K562 (cell line): ENCODE data around the gene LRP1B. TPM values are rescaled to one million over a fixed set of nuclear protein-coding genes. Genes with fewer than 3 reads are reported as not detected.

Source experiments
- ATAC-seq: fragments of 200-7000 bp; cut with Tn5 transposase; 3 replicates; pipeline ENCODE4 v1.9.1; 2020; ENCODE audit warnings: moderate library complexity
- BruUV-seq: library from RNA; stranded (reverse); fragments of 400-500 nt; replicated peaks from 2 replicates; lab custom pipeline; 2021; lab: Mats Ljungman, UMichigan
- CTCF ChIA-PET: fragments of 300-600 bp; formaldehyde crosslinking; extraction: SDS; loops from one replicate; lab custom pipeline; 2021; ENCODE audit warnings: low intra/inter-chr PET ratio; lab: Yijun Ruan, JAX
- POLR2A ChIA-PET: fragments of 300-600, 350-650 bp; sonication (Branson Sonifier 250); formaldehyde crosslinking; extraction: SDS; loops from one replicate; lab custom pipeline; 2021; ENCODE audit warnings: antibody characterized with exemption, inconsistent platforms; lab: Yijun Ruan, JAX
- DNase-seq, 4 experiments: peaks; one replicate each; pipeline versions ENCODE4 v3.0.0 to v3.0.0-alpha.2; 2011 to 2018; ENCODE audit warnings: low spot score in 3 of 4, mixed read lengths in 3 of 4; ENCODE audit errors: extremely low read depth in 1 of 4
- FAIRE-seq: peaks from 2 replicates; lab custom pipeline; 2011; peaks lifted over from hg19 to GRCh38; lab: Jason Lieb, UNC
- H2AFZ ChIP-seq: 2 replicates; pipeline ENCODE4 v1.6.0; 2011; ENCODE audit warnings: low read depth, low read length, control low read depth, inconsistent platforms
- H3K27ac ChIP-seq: fragments of 200-600 bp; 3 replicates; pipeline ENCODE4 v1.8.0; 2011; ENCODE audit warnings: low read depth, mild to moderate bottlenecking, control low read depth, inconsistent platforms, low read length, moderate library complexity, mixed read lengths; ENCODE audit errors: extremely low read depth
- H3K27me3 ChIP-seq, 2 experiments: fragments of 300-600 bp in 1 of 2; 2 replicates in 1 of 2; 3 replicates in 1 of 2; pipeline versions ENCODE4 v1.6.0 to v1.8.0; 2011; ENCODE audit warnings: inconsistent platforms in 2 of 2, low read length in 2 of 2, mild to moderate bottlenecking in 1 of 2, mixed read lengths in 1 of 2, moderate library complexity in 1 of 2; ENCODE audit not compliant: control insufficient read depth in 2 of 2, insufficient read depth in 2 of 2
- H3K36me3 ChIP-seq: fragments of 300-600 bp; 3 replicates; pipeline ENCODE4 v1.8.0; 2011; ENCODE audit warnings: mild to moderate bottlenecking, low read length, inconsistent platforms; ENCODE audit not compliant: control insufficient read depth, insufficient read depth
- H3K4me1 ChIP-seq, 2 experiments: fragments of 200-600 bp in 1 of 2; replicated peaks in 1 of 2; 2 replicates in 1 of 2; 3 replicates in 1 of 2; pipeline versions ENCODE4 v1.5.1 to v1.8.0; 2011; ENCODE audit warnings: inconsistent platforms in 2 of 2, low read length in 2 of 2, mild to moderate bottlenecking in 1 of 2, mixed read lengths in 1 of 2, moderate library complexity in 1 of 2; ENCODE audit not compliant: control insufficient read depth in 2 of 2, insufficient read depth in 2 of 2
- H3K4me2 ChIP-seq: 2 replicates; pipeline ENCODE4 v1.6.1; 2011; ENCODE audit warnings: low read length, control low read depth, inconsistent platforms, mixed read lengths; ENCODE audit not compliant: insufficient read depth
- H3K4me3 ChIP-seq: fragments of 200-600 bp; sonication (generic), shearing (Covaris generic); 2 replicates; pipeline ENCODE4 v1.5.1; 2016; ENCODE audit warnings: control low read depth, inconsistent platforms
- H3K79me2 ChIP-seq: fragments of 200-600 bp; 3 replicates; pipeline ENCODE4 v1.8.0; 2011; ENCODE audit warnings: low read length, inconsistent platforms; ENCODE audit not compliant: control insufficient read depth, insufficient read depth
- H3K9ac ChIP-seq, 2 experiments: 2 replicates each; pipeline versions ENCODE4 v1.6.0 to v1.6.1; 2011; ENCODE audit warnings: low read depth in 2 of 2, low read length in 2 of 2, control low read depth in 1 of 2, inconsistent platforms in 1 of 2, mild to moderate bottlenecking in 1 of 2, mixed read lengths in 1 of 2; ENCODE audit not compliant: insufficient read depth in 1 of 2
- H3K9me1 ChIP-seq: one replicate; pipeline ENCODE4 v1.6.0; 2011; ENCODE audit warnings: inconsistent platforms, mild to moderate bottlenecking, low read length, moderate library complexity; ENCODE audit not compliant: control insufficient read depth, insufficient read depth
- H3K9me3 ChIP-seq: replicated peaks from 2 replicates; pipeline ENCODE4 v1.5.1; 2011; ENCODE audit warnings: low read depth, low read length, inconsistent platforms; ENCODE audit not compliant: control insufficient read depth, insufficient read depth
- H4K20me1 ChIP-seq: replicated peaks from 2 replicates; pipeline ENCODE4 v1.6.1; 2011; ENCODE audit warnings: low read length, inconsistent platforms, mixed read lengths; ENCODE audit not compliant: control insufficient read depth, insufficient read depth
- EGR1 ChIP-seq: fragments of 450-650 bp; conservative IDR thresholded peaks from 2 replicates; pipeline ENCODE4 v1.6.1; 2017; ENCODE audit warnings: mild to moderate bottlenecking
- FOXJ3 ChIP-seq: sonication (generic); formaldehyde crosslinking; IDR thresholded peaks from 2 replicates; pipeline ENCODE4 v1.4.0; 2020; ENCODE audit warnings: mild to moderate bottlenecking, missing genetic modification reagents
- MBD1 ChIP-seq: fragments of 250-450 bp; sonication (Bioruptor Pico); IDR thresholded peaks from 2 replicates; pipeline ENCODE4 v1.8.0; 2022; ENCODE audit warnings: inconsistent platforms
- MCM2 ChIP-seq: fragments of 450-650 bp; IDR thresholded peaks from 2 replicates; pipeline ENCODE4 v1.6.1; 2017; ENCODE audit warnings: low read depth, mild to moderate bottlenecking
- NR2C1 ChIP-seq, 2 experiments: fragments of 450-650 bp; IDR thresholded peaks; 2 replicates each; pipeline ENCODE4 v1.6.1; 2017; ENCODE audit warnings: mild to moderate bottlenecking in 2 of 2, antibody characterized with exemption in 1 of 2, inconsistent platforms in 1 of 2, missing compliant biosample characterization in 1 of 2, missing genetic modification characterization in 1 of 2
- RBM25 ChIP-seq: fragments of 200-400 bp; formaldehyde crosslinking; IDR thresholded peaks from 2 replicates; pipeline ENCODE4 v1.6.1; 2018; ENCODE audit warnings: low read length, low read depth, moderate library complexity; ENCODE audit not compliant: severe bottlenecking
- RREB1 ChIP-seq: fragments of 250-450 bp; sonication (Bioruptor Pico); IDR thresholded peaks from 2 replicates; pipeline ENCODE4 v1.4.0; 2020
- WGBS: fragments of 100-300 bp; shearing (Covaris generic); methylation state at CpG from one replicate; pipeline ENCODE4 v1.1.6; 2016; ENCODE audit warnings: low coverage, mixed read lengths; ENCODE audit not compliant: insufficient coverage; ENCODE audit errors: missing lambda C conversion rate; 5-methylcytosine and 5-hydroxymethylcytosine counted together
- in situ Hi-C: fragments of 300-500 bp; cut with MboI; formaldehyde crosslinking; loops from 4 replicates; pipeline ENCODE4 v1.15.0; 2018; ENCODE audit warnings: inconsistent platforms, mixed read lengths
- intact Hi-C: fragments of 100-400 bp; cut with micrococcal nuclease; formaldehyde crosslinking; loops from 2 replicates; pipeline ENCODE4 v1.14.2; 2022
- polyA plus RNA-seq, 8 experiments: library from polyadenylated mRNA; depleted of rRNA in 4 of 8; stranded (reverse) in 5 of 8; unstranded in 3 of 8; fragments of >200 nt; fragmentation: Nextera tagmentation in 2 of 8; fragmentation: Illumina TruSeq in 1 of 8; extraction: Ambion mirVana in 2 of 8; extraction: Trizol in 1 of 8; gene quantifications; 2 replicates each; pipeline versions ENCODE4 v1.2.1 to v1.2.3, GENCODE V29; 2011 to 2014; ENCODE audit warnings: inconsistent platforms in 1 of 8, missing spikeins in 1 of 8
- total RNA-seq, 7 experiments: library from RNA; depleted of rRNA in 6 of 7; stranded (reverse); fragments of >200 nt in 6 of 7; fragmentation: Illumina TruSeq in 2 of 7; extraction: Trizol in 2 of 7; gene quantifications; 2 replicates each; pipeline versions ENCODE4 v1.2.1 to v1.2.3, GENCODE V29; 2011 to 2021; ENCODE audit warnings: low replicate concordance in 1 of 7
- TF ChIP-seq, protein P1 (sequence below): fragments of 250-450 bp; sonication (Bioruptor Pico); IDR thresholded peaks from 2 replicates; pipeline ENCODE4 v1.4.0; 2020; ENCODE audit warnings: mild to moderate bottlenecking, moderate library complexity

The LRP1B gene
- total and polyA plus RNA-seq, 9 of the 15 experiments (the other 6 are each of a cell fraction or from before 2014, with no cell fraction given) = not detected

DNA sequence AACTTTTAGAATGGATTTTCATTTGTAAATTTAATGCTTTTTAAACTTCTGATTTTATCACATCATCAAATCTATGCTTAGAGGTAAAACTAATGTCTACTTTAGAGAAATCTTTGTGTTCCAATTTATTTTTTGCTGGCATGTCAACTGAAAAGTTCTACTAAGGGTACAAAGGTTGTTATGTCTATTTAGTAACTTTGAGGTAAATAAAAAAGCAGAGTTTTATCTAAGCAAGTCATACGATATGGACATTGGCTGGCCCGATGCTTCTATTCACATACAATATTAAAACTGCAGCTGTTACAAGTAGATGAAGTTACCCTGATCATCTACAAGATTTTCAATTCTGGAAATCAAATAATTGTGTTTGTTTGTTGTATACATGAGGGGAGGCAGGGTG lies 1575.1 kb downstream of the LRP1B start:
- H3K9me1 ChIP-seq = no peaks in the 10 kb centered on the region
- H3K27me3 ChIP-seq = no peaks in the 10 kb centered on the region
- no peaks in the 10 kb centered on the region for H3K36me3 ChIP-seq
- ChIA-PET CTCF (no interaction called here), POLR2A (no interaction called here)
- no peaks in the 10 kb centered on the region for H3K9me3 ChIP-seq
- in situ Hi-C loops (no loop called here), intact Hi-C loops (no loop called here)
- H3K9ac ChIP-seq = no peak overlapping the region
- H3K4me3 ChIP-seq = no peak overlapping the region
- TF ChIP-seq MCM2 (no peak), RREB1 (CRISPR knock-in tag) (no peak), NR2C1 (IDR thresholded peaks at IDR 0.05) (no peak), NR2C1 (tag; IDR thresholded peaks at IDR 0.05) (no peak), EGR1 (no peak), RBM25 (no peak), FOXJ3 (CRISPR knock-in tag) (no peak), MBD1 (no peak)
- TF ChIP-seq, protein P1, sequence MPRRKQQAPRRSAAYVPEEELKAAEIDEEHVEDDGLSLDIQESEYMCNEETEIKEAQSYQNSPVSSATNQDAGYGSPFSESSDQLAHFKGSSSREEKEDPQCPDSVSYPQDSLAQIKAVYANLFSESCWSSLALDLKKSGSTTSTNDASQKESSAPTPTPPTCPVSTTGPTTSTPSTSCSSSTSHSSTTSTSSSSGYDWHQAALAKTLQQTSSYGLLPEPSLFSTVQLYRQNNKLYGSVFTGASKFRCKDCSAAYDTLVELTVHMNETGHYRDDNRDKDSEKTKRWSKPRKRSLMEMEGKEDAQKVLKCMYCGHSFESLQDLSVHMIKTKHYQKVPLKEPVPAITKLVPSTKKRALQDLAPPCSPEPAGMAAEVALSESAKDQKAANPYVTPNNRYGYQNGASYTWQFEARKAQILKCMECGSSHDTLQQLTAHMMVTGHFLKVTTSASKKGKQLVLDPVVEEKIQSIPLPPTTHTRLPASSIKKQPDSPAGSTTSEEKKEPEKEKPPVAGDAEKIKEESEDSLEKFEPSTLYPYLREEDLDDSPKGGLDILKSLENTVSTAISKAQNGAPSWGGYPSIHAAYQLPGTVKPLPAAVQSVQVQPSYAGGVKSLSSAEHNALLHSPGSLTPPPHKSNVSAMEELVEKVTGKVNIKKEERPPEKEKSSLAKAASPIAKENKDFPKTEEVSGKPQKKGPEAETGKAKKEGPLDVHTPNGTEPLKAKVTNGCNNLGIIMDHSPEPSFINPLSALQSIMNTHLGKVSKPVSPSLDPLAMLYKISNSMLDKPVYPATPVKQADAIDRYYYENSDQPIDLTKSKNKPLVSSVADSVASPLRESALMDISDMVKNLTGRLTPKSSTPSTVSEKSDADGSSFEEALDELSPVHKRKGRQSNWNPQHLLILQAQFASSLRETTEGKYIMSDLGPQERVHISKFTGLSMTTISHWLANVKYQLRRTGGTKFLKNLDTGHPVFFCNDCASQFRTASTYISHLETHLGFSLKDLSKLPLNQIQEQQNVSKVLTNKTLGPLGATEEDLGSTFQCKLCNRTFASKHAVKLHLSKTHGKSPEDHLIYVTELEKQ (CRISPR knock-in tag) = no peak
- DNase-seq = no peak
- H2AFZ ChIP-seq = no peak overlapping the region
- ATAC-seq = no peak
- WGBS = 0% methylated on average over 2 of the region's 2 CpGs
- H4K20me1 ChIP-seq = no peaks in the 10 kb centered on the region
- FAIRE-seq = no peak
- H3K27ac ChIP-seq = no peak overlapping the region
- H3K4me1 ChIP-seq = no peaks in the 10 kb centered on the region
- BruUV-seq = no TSS peak
- no peaks in the 10 kb centered on the region for H3K79me2 ChIP-seq
- no peak overlapping the region for H3K4me2 ChIP-seq
